Measurements from ENCODE around the gene PRPSAP1.

DNA sequence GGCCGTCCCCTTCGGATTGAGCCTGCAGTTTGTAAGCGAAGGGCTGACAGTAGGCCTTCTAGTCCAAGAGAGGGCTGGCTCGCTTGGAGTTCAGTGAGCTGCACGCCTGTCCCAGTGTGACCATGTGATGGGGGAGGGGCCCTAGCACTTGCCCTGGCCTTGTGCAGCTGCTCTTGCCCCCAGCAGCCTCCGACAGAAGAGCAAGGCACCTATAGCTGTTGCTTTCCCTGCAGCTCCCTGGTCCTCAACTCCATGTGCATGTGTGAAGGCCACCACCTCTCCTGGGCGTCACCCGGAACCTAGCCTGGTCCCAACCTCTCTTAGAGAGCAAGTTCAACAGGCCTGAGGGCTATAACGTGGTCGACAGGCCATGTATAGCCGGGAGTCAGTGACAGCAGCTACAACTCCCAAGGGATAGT is 36.3 kb upstream of the PRPSAP1 start:
- TF ChIP-seq, protein P1, sequence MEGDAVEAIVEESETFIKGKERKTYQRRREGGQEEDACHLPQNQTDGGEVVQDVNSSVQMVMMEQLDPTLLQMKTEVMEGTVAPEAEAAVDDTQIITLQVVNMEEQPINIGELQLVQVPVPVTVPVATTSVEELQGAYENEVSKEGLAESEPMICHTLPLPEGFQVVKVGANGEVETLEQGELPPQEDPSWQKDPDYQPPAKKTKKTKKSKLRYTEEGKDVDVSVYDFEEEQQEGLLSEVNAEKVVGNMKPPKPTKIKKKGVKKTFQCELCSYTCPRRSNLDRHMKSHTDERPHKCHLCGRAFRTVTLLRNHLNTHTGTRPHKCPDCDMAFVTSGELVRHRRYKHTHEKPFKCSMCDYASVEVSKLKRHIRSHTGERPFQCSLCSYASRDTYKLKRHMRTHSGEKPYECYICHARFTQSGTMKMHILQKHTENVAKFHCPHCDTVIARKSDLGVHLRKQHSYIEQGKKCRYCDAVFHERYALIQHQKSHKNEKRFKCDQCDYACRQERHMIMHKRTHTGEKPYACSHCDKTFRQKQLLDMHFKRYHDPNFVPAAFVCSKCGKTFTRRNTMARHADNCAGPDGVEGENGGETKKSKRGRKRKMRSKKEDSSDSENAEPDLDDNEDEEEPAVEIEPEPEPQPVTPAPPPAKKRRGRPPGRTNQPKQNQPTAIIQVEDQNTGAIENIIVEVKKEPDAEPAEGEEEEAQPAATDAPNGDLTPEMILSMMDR (IDR thresholded peaks at IDR 0.05), result no peak
- no peak for TF ChIP-seq REST (IDR thresholded peaks at IDR 0.05; ENCODE audit: insufficient read depth in 1 of 2, low read depth in 2 of 2, low read length in 1 of 2)
